Stimulated activated CD4-positive, alpha-beta T cell treated with anti-CD3 and anti-CD28 coated beads, Interleukin-15, amount 100 ng/mL, for 1 hour (primary cell): ENCODE data around the gene MMEL1.

ENCODE experiments used
- DNase-seq, 2 donors: peaks; one replicate each; pipeline ENCODE4 v3.0.0-alpha.2; 2020; ENCODE audit warnings: low read depth in 1 of 2, low spot score in 1 of 2

Gene MMEL1

GRCh38 chr1:2545754-2546514 lies 86.9 kb downstream of the MMEL1 start:
- peak; percentile 75 to 82 for DNase-seq

- DNase-seq = no peak
Observed at GRCh38 chr1:2544875-2545640, 87.8 kb downstream of the MMEL1 start.

DNA sequence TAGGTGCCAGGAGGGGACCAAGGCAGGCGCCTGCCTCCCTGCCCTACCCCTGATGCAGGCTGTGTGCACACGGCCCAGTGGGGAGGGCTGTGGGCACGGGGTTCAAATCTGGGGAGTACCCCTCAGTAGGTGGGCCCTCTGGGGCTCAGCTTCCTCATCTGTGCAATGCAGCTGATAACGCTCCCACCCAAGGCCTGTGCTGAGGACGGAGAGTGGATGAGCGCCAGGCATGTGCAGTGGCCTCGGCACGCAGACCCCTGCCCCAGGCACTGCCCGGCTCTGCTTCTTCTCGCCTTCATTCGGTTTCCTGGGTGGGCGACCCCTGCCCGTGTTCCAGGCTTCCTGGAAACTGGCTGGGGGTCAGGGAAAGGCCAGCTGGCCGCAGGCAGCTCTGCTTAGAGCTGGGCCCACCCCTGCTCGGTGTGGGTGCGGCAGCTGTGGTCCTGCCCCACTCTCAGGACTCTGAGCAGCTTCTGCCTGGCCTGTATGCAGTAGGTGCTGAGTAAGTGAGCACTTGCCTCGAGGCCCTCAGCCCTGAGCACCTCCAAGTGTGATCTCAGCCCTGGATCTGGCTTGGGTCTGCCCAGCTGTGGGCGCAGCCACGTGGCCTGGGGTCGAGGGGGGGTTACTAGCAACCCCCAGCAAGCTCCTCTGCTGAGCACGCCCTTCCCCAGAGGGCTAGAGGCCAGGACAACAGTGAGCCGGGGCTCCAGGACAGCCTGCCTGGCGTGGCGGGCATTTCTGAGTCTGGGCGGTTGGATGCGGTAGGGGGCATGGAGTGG lies 88.5 kb downstream of the MMEL1 start:
- DNase-seq = no peak

DNA sequence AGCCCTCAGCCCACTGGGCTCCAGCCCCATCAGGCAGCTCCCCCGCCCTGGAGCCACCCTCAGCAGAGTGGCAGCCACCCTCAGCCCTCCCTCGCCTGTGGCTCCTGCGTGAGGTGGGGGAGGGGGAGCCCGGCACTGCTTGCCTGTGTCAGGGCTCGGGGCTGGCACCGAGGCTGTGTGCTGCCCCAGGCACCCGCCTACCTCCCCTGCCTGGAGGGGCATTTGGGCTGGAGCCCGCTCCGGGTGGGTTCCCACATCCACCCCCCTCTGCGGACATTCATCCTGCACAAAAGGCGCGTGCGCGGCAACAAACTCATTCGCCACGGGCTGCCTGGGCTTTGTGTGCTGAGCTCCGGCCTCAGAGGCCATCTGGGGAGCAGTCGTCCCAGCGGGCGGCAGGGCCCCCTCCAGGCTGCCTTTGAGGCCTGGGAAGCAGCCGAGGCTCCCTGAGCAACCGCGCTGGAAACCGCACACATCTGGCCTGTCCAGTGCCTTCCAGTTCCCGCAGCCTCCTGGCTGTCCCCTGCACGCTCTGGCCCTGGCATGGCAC lies 89.2 kb downstream of the MMEL1 start:
- DNase-seq = no peak

- DNase-seq = no peak
Observed at GRCh38 chr1:2542246-2542915, 90.4 kb downstream of the MMEL1 start.

GRCh38 chr1:2541619-2542245 lies 91.1 kb downstream of the MMEL1 start:
- DNase-seq = no peak

GRCh38 chr1:2540816-2541492 lies 91.9 kb downstream of the MMEL1 start:
- no peak for DNase-seq
